Measurements from ENCODE around the gene FYB1.
"Not testable (repeated sequence)": the region's sequence is repeated elsewhere in the genome, so short reads cannot be mapped to it uniquely, and the experiment has no call there.

FYB1 gene

DNA sequence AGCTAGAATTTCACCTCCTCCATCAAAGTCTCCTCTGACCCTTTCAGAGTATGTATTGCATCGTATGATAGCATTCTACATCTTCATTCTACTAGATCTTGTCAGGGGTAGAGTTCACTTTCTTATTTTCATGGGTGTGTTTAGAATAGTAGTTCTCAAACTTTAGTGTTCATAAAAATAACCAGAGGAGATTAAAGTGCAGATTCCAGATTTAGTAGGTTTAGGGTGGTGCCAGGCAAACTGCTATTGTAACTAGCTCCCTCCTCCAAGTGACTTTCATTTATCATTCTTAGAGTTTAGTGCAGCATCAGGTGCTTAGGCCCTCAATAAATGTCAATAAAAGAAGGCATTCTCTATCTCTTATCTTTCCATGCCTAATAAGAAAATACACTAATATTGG is 7.2 kb upstream of the FYB1 start:
- DNase-seq: no peak

DNA sequence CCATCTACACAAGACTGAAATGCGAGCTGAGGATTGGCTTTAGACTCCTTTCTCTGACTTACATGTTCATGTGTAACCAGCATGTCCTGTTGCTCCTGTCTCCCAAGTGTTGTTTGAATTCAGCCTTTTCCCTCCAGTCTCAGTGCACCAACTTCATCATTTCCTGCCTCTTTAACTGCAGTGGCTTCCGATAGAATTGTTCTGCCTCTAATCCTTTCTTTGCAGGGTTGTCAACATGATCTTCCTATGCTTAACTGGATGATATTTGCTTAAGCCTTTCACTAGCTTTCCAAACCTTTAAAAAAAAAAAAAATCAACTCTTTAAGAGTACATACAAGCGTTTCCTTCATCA is 6.7 kb upstream of the FYB1 start:
- DNase-seq: no peak

DNA sequence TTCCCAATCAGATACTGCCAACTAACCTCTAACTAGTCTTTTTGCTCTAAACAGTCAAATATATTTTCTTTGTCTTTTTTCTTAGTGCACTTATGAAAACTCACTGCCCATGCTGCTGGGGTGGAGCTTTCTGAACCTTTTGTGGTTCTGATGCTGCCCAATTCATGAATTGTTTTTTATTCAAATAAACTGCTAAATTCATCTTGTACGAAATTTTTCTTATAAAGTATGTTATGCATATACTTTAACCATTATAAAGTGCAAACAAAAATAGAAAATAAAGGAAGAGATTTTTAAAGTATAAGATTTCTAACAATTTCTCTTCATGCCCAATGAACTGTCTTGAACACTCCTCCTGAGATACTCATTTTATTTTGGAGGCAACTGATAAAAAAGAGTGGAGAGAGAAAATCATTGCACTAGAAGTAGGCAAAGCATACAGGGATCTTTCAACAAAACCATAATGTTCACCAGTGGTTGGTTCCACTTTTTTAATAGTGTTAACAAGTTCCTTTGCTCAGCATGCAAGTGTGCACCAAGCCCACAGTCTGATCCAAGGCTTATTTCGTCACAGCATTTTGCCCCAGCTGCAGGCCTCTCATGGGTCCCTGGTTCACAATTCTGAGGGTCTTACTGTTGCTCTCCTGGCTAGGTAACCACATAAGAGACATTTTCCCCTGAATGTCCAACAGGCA is 6.2 kb upstream of the FYB1 start:
- no peak for DNase-seq

DNA sequence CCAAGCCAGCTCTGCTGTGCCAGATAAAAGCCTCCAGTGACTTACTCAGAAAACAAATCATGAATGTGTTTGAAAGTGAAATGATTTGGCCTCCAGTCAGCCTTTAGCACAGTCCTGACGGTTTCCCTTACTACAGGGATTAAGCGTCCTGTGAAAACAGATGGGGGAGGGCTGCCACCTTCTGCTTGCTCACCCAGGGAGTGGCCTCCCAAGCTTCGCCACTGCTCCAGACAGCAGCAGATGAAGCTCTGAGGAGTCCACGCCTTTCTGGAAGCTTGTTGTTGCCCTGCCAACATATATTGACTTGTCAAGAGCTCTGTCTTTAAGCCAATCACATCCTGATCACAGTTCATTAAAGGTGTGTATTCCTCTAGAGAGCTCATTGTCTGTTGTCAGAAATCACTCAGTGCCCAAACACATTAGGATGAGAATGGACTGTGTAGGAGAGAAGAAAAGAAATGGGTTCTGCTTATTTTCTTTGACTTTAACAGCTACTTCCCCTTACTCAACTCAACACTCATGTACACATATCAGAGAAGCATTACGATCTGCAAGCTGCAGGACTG is 4.9 kb upstream of the FYB1 start:
- peak in 1 of 2 donors; percentile 24 for DNase-seq

DNA sequence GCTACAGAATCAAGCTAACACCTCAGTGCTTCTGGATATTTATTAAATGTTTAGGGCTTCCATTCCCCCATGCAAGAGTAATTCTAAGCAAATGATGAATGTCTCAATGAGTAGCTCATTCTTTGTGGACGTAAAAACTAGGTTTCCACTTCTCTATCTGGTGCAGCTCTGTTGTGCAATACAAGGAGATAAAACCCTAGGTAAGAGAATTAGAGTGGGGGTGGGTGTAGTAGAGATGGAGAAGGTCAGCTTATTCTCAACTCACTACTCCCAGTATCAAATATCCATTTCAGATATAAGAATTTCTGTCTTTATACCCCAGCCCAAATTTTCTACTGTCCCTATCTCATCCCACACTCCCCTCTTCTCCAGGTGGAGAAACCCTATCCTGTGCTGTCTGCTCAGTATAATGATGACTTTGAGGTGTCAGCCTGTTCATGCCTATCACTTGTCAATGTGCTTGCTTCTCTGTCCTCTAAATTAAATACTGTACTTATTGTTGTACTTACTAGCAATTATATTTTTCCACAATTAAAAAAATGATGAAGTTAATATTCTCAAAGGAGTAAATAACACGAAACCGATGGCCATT is 4.3 kb upstream of the FYB1 start:
- no peak for DNase-seq

DNA sequence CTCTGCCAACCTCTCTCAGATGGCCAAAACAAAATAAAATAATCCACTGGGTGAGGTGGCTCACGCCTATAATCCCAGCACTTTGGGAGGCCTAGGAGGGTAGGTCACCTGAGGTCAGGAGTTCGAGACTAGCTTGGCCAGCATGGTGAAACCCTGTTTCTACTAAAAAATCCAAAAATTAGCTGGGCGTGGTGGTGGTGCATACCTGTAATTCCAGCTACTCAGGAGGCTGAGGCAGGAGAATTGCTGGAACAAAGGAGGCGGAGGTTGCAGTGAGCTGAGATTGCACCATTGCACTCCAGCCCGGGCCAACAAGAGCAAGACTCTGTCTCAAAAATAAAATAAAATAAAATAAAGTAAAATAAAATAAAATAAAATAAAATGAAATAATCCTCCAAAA is 2.3 kb upstream of the FYB1 start:
- DNase-seq: not testable (repeated sequence)

DNA sequence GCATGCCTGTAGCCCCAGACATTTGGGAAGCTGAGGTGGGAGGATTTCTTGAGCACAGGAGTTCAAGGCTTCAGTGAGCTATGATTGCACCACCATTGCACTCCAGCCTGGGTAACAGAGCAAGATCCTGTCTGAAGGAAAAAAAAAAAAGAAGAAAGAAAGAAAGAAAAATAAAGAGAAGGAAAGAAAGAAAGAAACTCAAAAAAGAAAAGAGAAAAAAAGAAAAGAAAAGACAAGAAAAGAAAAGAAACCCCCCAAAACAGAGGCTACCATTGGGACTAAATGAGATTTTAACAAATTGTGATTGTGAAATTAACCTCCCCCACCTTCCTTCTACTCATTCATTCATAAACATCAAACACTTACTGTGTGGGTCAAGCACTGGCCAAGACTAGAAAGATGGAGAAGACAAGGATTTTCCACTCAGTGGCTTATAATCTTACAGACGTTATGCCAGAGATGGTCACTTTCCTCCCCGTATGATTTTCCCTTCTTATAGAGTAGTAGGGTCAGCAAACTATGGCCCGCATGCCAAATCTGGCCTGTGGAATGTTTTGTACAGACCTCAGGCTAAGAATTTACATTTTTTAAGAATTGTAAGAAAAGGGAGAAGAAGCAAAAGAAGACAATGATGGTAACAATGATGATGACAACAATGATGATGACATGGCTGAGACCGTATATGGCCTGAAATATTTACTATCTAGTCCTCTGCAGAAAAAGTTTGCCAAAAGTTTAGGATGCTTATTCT is 1.1 kb upstream of the FYB1 start:
- no peak for DNase-seq

DNA sequence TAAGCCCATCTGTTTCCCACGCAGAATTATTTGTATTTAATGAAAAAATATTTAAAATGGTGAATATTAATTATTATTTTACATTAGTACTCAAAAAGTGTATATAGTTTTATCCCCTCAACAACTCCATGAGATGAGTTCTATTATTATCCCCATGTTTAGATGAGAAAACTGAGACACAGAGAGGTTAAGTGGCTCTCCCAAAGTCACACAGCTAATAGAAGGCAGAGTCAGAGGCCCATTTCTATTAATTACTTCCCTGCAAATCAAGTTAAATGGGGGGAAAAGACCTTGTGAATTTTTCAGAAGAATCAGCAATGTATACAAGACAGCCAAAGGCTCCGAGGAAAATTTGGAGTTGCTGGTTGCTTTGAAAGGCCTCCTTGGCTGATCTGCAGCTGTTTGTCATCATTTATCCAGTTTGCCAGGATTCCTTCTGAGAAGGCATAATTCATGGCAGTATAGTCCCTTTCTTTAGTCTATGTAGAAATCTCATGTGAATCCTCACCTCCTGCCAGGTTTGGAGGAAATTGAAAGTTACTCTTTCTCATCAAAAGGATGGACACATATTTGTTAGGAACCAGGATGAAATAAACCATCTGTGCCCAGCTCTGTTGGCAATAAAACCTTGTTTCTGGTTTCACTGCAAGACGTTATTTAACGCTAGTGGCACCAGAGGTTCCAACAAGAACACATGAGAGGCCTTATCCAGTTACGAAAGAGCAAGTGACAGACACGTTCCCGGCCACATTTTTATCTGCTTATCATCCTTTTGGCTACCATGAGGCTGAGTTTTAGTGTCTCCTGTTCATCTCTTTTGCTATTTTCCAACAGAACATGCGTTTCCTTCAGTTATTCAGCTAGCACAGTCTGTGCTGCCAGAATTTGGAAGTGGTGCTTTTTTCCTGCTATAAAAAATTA is 621 bp downstream of the FYB1 start:
- DNase-seq: no peak

DNA sequence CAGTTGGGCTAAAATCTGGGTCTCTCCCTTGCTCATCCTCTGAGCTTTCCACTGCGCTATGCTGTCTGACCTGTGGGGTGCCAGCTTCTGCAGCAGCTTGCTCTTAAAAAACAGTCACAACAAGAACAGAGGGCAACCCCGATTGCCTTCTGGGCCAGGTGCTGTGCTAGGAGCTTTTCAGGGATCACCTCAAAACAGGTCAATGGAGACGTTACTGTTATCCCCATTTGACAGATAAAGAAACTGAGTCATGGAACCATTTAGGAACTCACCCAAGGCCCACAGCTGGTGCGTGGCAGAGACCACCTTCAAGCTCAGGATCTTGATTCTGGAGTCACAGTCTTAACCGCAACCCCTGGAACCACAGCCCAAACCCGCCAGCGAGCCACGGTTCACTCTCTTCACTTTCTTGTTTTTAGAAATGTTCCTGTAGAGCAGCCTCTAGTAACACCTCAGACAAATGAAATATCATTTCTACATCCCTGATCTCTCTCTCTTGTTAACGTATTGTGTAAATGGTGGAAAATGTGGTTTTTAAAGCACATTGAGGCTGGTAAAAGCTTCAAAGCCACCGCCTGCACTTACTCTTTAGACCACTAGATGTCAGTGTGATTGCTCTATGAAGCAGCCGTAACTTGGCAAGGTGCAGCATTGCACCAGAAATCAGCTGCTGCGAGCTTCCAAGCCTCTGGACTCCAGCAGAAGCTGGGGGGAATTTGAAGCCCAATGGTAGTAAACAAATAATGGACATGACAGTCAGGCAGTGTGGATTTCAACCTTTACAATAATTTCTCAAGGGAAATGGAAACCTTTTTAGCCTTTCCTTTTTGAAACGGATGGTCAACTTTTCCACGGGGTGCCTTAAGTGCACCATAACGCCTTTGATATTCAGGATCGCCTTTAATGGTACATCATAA is 1.7 kb downstream of the FYB1 start:
- DNase-seq: peak; percentile 78 to 87

DNA sequence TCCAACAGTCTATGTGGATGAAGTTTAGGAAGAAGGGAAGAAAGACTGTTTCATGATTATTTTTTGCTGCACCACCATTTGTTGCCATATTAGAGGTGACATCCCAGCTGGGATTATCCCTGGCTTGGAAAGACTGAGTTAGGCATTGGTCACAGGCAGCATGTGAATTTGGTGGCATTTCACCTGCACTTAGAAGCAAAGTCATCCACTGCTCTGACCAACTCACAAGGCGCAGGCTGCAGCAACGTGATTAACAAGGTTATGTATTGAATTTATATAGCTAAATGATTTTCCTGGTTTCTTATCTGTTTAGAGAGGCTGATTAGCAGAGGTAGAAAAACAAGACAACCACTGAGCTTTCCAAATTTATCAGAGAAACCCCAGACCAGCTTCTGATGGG is 2.7 kb downstream of the FYB1 start:
- no peak for DNase-seq

DNA sequence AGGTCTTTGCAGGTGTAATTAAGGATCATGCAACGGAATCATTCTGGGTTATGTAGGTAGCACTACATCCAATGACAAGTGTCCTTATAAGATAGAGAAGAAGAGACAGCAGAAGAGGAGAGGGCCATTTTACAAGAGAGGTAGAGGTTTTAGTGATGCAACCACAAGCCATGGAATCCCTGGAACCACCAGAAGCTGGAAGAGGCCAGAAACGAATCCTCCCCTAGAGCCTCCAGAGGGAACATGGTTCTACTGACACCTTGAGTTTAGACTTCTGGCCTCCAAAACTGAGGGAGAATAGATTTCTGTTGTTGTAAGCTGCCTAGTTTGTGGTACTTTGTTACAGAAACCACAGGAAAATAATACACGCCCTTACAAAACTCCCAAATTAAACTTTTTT is 3.5 kb downstream of the FYB1 start:
- DNase-seq: no peak

DNA sequence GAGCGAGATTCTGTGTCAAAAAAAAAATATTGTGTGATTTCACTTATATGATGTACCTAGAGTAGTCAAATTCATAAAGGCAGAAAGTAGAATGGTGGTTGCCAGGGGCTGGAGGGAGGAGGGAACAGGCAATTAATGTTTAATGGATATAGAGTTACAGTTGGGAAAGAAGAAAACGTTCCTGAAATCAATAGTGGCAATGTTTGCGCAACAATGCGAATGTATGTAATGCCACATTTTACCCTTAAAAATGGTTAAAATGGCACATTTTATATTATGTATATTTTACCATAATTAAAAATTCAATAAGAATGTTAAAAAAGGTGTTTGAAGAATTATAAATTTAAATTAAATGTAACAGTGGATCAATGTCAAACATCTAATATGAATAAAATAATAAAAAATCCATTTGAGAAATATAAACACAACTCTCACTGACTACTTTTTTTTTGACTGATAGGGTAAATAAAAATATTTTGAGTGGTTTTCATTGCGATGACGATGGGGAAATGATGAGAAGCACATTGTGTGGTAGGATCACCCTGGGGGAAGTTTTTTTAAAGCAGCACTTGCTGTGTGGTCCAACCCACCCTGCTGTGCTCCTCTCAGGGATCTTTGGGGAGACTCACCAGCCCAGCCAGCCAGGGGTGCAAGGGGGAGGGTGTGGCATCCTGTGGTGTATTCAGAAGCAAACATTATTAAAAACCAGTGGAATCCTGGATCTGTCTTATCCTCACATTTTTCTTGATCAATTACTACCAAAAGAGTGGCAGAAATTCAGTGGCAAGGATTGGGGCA is 4.3 kb downstream of the FYB1 start:
- DNase-seq: peak; percentile 67 to 74

DNA sequence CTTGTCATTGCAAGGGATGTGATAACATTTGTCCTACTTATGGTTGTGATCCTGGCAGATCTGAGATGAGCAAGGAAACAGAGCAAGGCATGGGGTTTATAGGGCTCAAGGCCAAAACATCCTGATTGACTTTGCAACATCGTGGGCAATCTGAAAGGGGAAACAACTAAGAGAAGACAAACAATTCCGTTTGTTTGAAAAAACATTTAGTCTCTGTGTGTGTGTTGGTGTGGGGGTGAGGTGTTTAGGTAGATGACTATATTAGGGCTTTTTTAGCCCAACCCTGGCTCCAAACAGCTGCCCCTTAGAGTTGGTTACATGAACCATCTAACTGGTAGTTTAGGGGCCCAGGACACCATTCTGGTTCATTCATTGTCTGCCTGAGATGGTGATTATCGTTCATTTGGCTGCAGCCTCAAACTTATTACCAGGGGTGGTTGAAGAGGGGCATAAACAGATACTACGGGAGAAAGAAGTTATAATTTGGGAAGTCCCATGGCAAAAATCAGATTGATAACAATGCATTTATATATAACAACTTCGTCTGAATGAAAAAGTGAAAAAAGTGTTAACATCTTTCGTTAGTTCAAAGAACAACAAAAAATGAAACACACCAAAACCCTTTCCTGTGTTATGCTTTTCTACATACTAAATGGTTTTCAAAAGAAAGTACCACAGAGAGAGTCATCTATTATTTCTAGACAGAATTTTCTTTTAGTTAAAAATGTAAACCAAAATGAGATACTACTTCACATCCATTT is 5.7 kb downstream of the FYB1 start:
- DNase-seq: no peak

DNA sequence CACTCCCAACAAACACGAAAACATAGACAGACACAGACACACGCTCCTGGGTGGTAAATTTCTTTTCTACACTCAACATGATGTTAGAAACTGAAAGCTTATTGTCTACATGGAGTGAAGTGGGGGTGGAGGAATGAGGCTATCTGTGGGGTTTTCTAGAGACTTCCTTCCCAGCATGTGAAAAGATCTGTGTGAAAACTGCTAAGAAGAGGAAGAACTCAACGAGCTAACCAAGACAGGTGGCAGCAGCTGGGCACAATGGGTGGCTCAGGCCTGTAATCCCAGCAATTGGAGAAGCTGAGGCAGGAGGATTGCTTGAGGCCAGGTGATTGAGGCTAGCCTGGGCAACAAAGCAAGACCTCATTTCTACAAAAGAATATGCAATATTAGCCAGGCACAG is 7.6 kb downstream of the FYB1 start:
- peak in 1 of 2 donors; percentile 68 for DNase-seq

DNA sequence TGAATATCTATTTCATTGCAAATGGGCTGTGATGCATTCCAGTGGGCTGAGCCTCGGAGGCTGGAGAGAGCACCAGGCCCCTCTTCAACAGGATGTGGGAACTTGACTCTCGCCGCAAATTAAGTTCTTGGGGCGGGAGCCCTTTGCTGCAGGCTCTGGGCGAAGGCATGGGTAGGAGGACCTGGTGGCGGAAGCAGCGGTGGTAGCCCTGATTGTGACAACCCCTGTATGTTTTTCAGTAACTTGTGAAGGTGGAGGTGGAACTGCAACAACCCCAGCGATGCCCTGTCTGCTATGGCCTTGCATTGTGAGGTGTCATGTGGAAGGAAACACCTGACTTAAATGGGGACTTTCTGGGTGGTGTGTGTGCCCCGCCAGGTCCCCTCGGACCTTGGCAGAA is 9.4 kb downstream of the FYB1 start:
- DNase-seq: peak; percentile 78 to 87

DNA sequence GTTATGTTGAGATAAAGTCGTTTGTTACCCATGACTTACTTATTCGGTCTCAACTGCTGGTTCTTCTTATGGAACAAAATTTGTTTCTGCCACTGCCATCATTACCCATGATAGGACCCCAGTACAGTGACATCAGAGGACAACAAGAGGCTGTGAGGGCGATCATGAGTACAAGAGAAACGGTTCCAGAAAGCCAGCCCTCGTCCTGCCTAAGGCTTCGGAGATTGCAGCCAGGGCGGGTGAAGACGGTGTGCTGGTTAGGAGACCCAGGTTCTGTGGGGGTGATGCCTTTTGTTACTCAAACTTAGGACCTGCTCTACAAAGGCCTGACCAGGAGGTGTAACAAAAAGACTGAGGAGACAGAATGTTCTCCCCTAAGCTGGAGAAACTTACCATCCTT is 10.9 kb downstream of the FYB1 start:
- no peak for DNase-seq

DNA sequence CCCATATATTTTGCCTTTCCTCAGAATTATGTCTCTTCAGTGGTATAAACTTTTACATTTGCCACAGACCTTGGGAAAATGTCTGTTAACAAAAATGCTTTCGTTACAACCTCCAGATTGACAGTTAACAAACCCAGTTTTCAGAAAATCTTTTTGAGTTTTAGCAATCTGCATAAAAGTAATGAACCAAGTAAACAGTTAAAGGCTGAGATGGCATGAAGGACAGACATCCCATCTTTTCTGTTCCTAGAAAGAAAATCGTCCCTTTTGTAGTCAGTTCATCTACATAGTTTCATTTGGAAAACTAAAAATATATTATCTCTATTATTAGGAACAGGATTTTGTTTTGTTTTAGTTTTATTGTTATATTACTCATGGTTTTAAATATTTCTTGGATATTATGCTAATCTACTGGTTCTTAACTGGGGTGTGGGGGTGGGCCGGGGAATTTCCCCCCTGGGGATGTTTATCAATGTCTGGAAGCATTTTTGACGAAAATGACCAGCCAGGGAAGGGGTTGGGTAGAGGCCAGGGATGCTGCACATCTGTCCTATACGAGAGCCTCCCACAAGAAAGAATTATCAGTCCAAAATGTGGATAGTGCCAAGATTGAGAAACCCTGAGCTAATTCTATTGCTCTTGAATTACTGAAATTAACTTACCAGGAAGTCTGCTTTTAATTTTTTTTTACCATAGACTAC is 11.9 kb downstream of the FYB1 start:
- no peak for DNase-seq

DNA sequence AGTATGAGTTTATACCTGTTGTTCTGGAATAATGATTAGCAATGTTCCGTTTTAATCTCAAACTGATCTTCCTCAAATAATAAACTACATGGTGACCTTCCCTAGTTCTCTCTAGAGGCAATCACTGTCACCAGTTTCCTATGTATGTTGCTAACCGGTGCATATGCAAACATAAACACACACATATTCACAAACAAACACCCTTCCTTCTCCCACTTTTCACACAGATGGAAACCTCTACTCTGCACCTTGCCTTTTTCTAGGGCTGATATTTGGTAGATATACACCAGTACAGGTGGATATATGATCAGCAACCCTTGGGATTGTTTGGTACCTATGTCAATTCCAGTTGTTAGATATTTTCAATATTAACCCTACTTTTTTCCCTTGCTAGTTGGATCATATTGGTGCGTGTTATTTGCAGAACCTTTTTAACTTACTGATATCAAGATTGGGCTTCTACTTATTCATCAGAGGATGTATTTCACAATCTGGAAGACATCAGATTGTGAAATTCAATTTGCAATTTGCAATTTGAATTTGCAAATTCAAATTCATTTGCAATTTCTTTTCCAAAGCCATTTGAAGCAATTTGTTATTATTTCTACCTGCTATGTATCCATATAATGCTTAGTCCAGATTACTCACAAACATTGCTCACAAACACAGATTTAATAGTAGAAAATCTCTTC is 12.6 kb downstream of the FYB1 start:
- DNase-seq: no peak

DNA sequence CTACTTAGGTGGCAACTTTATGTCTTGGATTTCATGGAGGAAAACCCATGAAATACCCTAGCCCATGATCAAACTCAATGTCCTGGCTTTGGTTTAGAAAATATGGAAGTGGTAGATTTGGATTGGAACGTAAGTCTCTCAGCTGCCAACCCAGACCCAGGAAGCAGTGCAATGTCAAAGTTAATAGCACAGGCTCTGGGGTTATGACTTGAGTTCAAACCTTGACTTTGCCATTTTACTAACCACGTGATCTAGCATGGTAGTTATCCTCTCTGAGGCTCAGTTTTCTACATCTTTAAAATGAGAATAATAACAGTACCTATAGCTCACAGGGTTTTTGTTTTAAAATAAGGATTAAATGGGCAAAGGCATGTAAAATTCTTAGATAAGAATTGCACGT is 13.8 kb downstream of the FYB1 start:
- DNase-seq: no peak

Measured in CD4-positive, alpha-beta T cell treated with Interleukin-1 beta for 1 hour (primary cell).